HEK293 (cell line): ENCODE measurements around the gene AQP1.

Experiments
- CTCF ChIA-PET: fragments of 350-600 bp; formaldehyde crosslinking; extraction: SDS; loops from one replicate; lab custom pipeline; 2021; ENCODE audit warnings: antibody characterized with exemption; lab: Yijun Ruan, JAX
- POLR2A ChIA-PET: fragments of 300-600 bp; formaldehyde crosslinking; extraction: SDS; loops from one replicate; lab custom pipeline; 2020; ENCODE audit warnings: antibody characterized with exemption, inconsistent platforms; lab: Yijun Ruan, JAX
- H3K27ac ChIP-seq: fragments of 200-500 bp; sonication (Bioruptor generic); 2 replicates; pipeline ENCODE4 v1.5.1; 2014; ENCODE audit warnings: low read depth, low read length, control low read depth, inconsistent platforms; ENCODE audit errors: extremely low read depth
- H3K36me3 ChIP-seq, 2 experiments: fragments of 200-500 bp in 1 of 2; sonication (Bioruptor generic) in 1 of 2; 1 replicate in 1 of 2; 2 replicates in 1 of 2; pipeline ENCODE4 v1.5.1; 2014 to 2017; ENCODE audit warnings: inconsistent platforms in 2 of 2, low read length in 2 of 2; ENCODE audit not compliant: control insufficient read depth in 2 of 2, insufficient read depth in 1 of 2
- H3K4me1 ChIP-seq: fragments of 200-500 bp; sonication (Bioruptor generic); 2 replicates; pipeline ENCODE4 v1.5.1; 2014; ENCODE audit warnings: mild to moderate bottlenecking, low read length, inconsistent platforms; ENCODE audit not compliant: control insufficient read depth, insufficient read depth
- H3K4me3 ChIP-seq: 2 replicates; pipeline ENCODE4 v1.5.1; 2011; ENCODE audit warnings: low read depth, mild to moderate bottlenecking, control low read depth, low read length, moderate library complexity
- H3K9me3 ChIP-seq: fragments of 200-500 bp; sonication (Bioruptor generic); 2 replicates; pipeline ENCODE4 v1.5.1; 2014; ENCODE audit warnings: low read depth, low read length, inconsistent platforms; ENCODE audit not compliant: control insufficient read depth, insufficient read depth
- ATF2 ChIP-seq: fragments of 450-650 bp; formaldehyde crosslinking; IDR thresholded peaks from 2 replicates; pipeline ENCODE4 v1.5.1; 2016; ENCODE audit warnings: missing biosample characterization, missing genetic modification characterization, low read depth
- BCL11B ChIP-seq: fragments of 450-650 bp; formaldehyde crosslinking; IDR thresholded peaks from 2 replicates; pipeline ENCODE4 v1.5.1; 2016; ENCODE audit warnings: low read depth, missing biosample characterization, missing genetic modification characterization
- GLIS2 ChIP-seq: fragments of 450-650 bp; formaldehyde crosslinking; IDR thresholded peaks from 2 replicates; pipeline ENCODE4 v1.5.1; 2016; ENCODE audit warnings: missing biosample characterization, missing genetic modification characterization
- OSR2 ChIP-seq: fragments of 450-650 bp; formaldehyde crosslinking; IDR thresholded peaks from 2 replicates; pipeline ENCODE4 v1.5.1; 2016; ENCODE audit warnings: missing biosample characterization, missing genetic modification characterization
- SALL2 ChIP-seq: fragments of 450-650 bp; formaldehyde crosslinking; IDR thresholded peaks from 2 replicates; pipeline ENCODE4 v1.5.0; 2017; ENCODE audit warnings: missing biosample characterization, mild to moderate bottlenecking, missing genetic modification characterization, borderline replicate concordance
- TSHZ1 ChIP-seq: fragments of 450-650 bp; formaldehyde crosslinking; IDR thresholded peaks from 2 replicates; pipeline ENCODE4 v1.5.1; 2016; ENCODE audit warnings: missing biosample characterization, missing genetic modification characterization, borderline replicate concordance
- YY2 ChIP-seq: fragments of 450-650 bp; formaldehyde crosslinking; IDR thresholded peaks from 2 replicates; pipeline ENCODE4 v1.5.1; 2016; ENCODE audit warnings: missing biosample characterization, missing genetic modification characterization
- ZFHX2 ChIP-seq: fragments of 450-650 bp; formaldehyde crosslinking; conservative IDR thresholded peaks from 2 replicates; pipeline ENCODE4 v1.5.1; 2016; ENCODE audit warnings: missing biosample characterization, missing genetic modification characterization
- ZFP3 ChIP-seq: fragments of 450-650 bp; formaldehyde crosslinking; IDR thresholded peaks from 2 replicates; pipeline ENCODE4 v1.5.1; 2016; ENCODE audit warnings: low read depth, missing biosample characterization, missing genetic modification characterization
- ZNF10 ChIP-seq: fragments of 450-650 bp; formaldehyde crosslinking; IDR thresholded peaks from 2 replicates; pipeline ENCODE4 v1.5.1; 2017; ENCODE audit warnings: missing biosample characterization, missing genetic modification characterization
- ZNF19 ChIP-seq: fragments of 450-650 bp; formaldehyde crosslinking; IDR thresholded peaks from 2 replicates; pipeline ENCODE4; 2016; ENCODE audit warnings: missing biosample characterization, missing genetic modification characterization, low read depth
- ZNF239 ChIP-seq: fragments of 450-650 bp; formaldehyde crosslinking; IDR thresholded peaks from 2 replicates; pipeline ENCODE4 v1.5.1; 2016; ENCODE audit warnings: missing biosample characterization, missing genetic modification characterization
- ZNF311 ChIP-seq: fragments of 450-650 bp; formaldehyde crosslinking; IDR thresholded peaks from 2 replicates; pipeline ENCODE4 v1.5.1; 2017; ENCODE audit warnings: missing biosample characterization, missing genetic modification characterization, borderline replicate concordance
- ZNF398 ChIP-seq: fragments of 450-650 bp; formaldehyde crosslinking; IDR thresholded peaks from 2 replicates; pipeline ENCODE4 v1.5.1; 2017; ENCODE audit warnings: missing biosample characterization, missing genetic modification characterization
- ZNF426 ChIP-seq: fragments of 450-650 bp; formaldehyde crosslinking; IDR thresholded peaks from 2 replicates; pipeline ENCODE4 v1.5.1; 2017; ENCODE audit warnings: missing biosample characterization, missing genetic modification characterization, mild to moderate bottlenecking, inconsistent platforms, moderate library complexity
- ZNF529 ChIP-seq: fragments of 450-650 bp; formaldehyde crosslinking; IDR thresholded peaks from 2 replicates; pipeline ENCODE4 v1.5.1; 2017; ENCODE audit warnings: missing genetic modification characterization, missing biosample characterization; ENCODE audit not compliant: insufficient replicate concordance
- ZNF580 ChIP-seq: fragments of 450-650 bp; formaldehyde crosslinking; IDR thresholded peaks from 2 replicates; pipeline ENCODE4 v1.5.1; 2016; ENCODE audit warnings: missing biosample characterization, missing genetic modification characterization
- ZNF610 ChIP-seq: fragments of 450-650 bp; formaldehyde crosslinking; IDR thresholded peaks from 2 replicates; pipeline ENCODE4 v1.5.1; 2016; ENCODE audit warnings: missing biosample characterization, missing genetic modification characterization, borderline replicate concordance
- ZNF624 ChIP-seq: fragments of 450-650 bp; formaldehyde crosslinking; IDR thresholded peaks from 2 replicates; pipeline ENCODE4 v1.5.1; 2017; ENCODE audit warnings: missing biosample characterization, missing genetic modification characterization
- ZNF626 ChIP-seq: fragments of 450-650 bp; sonication (Bioruptor Pico); formaldehyde crosslinking; IDR thresholded peaks from 2 replicates; pipeline ENCODE4 v1.5.1; 2018; ENCODE audit warnings: missing biosample characterization, missing genetic modification characterization, inconsistent platforms
- ZNF629 ChIP-seq: fragments of 450-650 bp; formaldehyde crosslinking; IDR thresholded peaks from 2 replicates; pipeline ENCODE4 v1.5.1; 2017; ENCODE audit warnings: missing biosample characterization, missing genetic modification characterization
- ZNF692 ChIP-seq: fragments of 450-650 bp; formaldehyde crosslinking; IDR thresholded peaks from 2 replicates; pipeline ENCODE4 v1.5.1; 2016; ENCODE audit warnings: missing biosample characterization, missing genetic modification characterization
- ZNF747 ChIP-seq: fragments of 450-650 bp; formaldehyde crosslinking; IDR thresholded peaks from 2 replicates; pipeline ENCODE4 v1.5.1; 2016; ENCODE audit warnings: missing biosample characterization, missing genetic modification characterization
- ZSCAN4 ChIP-seq: fragments of 450-650 bp; formaldehyde crosslinking; IDR thresholded peaks from 2 replicates; pipeline ENCODE4 v1.5.1; 2017; ENCODE audit warnings: missing biosample characterization, missing genetic modification characterization
- ZXDB ChIP-seq: fragments of 450-650 bp; formaldehyde crosslinking; IDR thresholded peaks from 2 replicates; pipeline ENCODE4 v1.5.1; 2016; ENCODE audit warnings: missing biosample characterization, missing genetic modification characterization

Gene AQP1

GRCh38 chr7:30923009-30923773 is 11.5 kb downstream of the AQP1 start:
- Histone ChIP-seq H3K36me3 (no peaks in the 10 kb centered on the region), H3K27ac (no peak overlapping the region), H3K9me3 (no peaks in the 10 kb centered on the region)
- CTCF ChIA-PET, result interaction anchor here (0.5 to 1.8 kb wide), 2 partner anchors 16 to 42 kb away, joined by 3 to 7 read pairs; no protein-coding TSS in a partner anchor
- no peak for TF ChIP-seq ATF2
- no peak for TF ChIP-seq ZNF580 (tag by site-specific recombination)
- TF ChIP-seq ZNF529 (tag by site-specific recombination), result no peak
- no peak for TF ChIP-seq ZNF629 (tag by site-specific recombination)
- no peak for TF ChIP-seq YY2 (tag by site-specific recombination)
- no peak for TF ChIP-seq BCL11B (tag by site-specific recombination)
- no peak for TF ChIP-seq SALL2 (tag by site-specific recombination)
- TF ChIP-seq ZNF398, result no peak
- TF ChIP-seq ZNF239, result no peak
- no peak for TF ChIP-seq GLIS2
- no peak for TF ChIP-seq ZNF10
- no peak for TF ChIP-seq ZNF692 (tag by site-specific recombination)
- no peak for TF ChIP-seq ZNF311 (tag by site-specific recombination)
- no peak for TF ChIP-seq OSR2 (tag by site-specific recombination)
- no peak for TF ChIP-seq ZNF610 (tag by site-specific recombination)
- no peak for TF ChIP-seq ZNF19 (tag by site-specific recombination)
- TF ChIP-seq ZNF624, result no peak
- TF ChIP-seq, all 188 proteins: peak for 0
- POLR2A ChIA-PET, result no interaction called here
- no peaks in the 10 kb centered on the region for H3K4me1 ChIP-seq
- no peak overlapping the region for H3K4me3 ChIP-seq

- H3K4me3 ChIP-seq, result no peak overlapping the region
- no peaks in the 10 kb centered on the region for H3K4me1 ChIP-seq
- ChIA-PET POLR2A (no interaction called here), CTCF (interaction anchor here (0.5 to 1.1 kb wide), 2 partner anchors 15 to 41 kb away, joined by 3 to 4 read pairs; no protein-coding TSS in a partner anchor)
- H3K9me3 ChIP-seq, result no peaks in the 10 kb centered on the region
- no peaks in the 10 kb centered on the region for H3K36me3 ChIP-seq
- H3K27ac ChIP-seq, result no peak overlapping the region
- no peak for TF ChIP-seq ZXDB
- TF ChIP-seq ZSCAN4 (tag by site-specific recombination), result no peak
- no peak for TF ChIP-seq TSHZ1 (tag by site-specific recombination)
- no peak for TF ChIP-seq ZFHX2 (tag by site-specific recombination)
- TF ChIP-seq ZNF426 (tag by site-specific recombination), result no peak
- no peak for TF ChIP-seq ZFP3 (tag by site-specific recombination)
- TF ChIP-seq ZNF626 (tag by site-specific recombination), result no peak
- no peak for TF ChIP-seq ZNF747 (tag by site-specific recombination)
Observed at GRCh38 chr7:30923774-30924413, 12.2 kb downstream of the AQP1 start.
